IPS-NIHi7 (cell line): ENCODE results near the gene ADAMTS8.
"Not testable (repeated sequence)": the region's sequence is repeated elsewhere in the genome, so short reads cannot be mapped to it uniquely, and the experiment has no call there.

Experiments
- DNase-seq: peaks from one replicate; pipeline ENCODE4 v3.0.0; 2012; ENCODE audit warnings: mixed read lengths; ENCODE audit errors: extremely low spot score

Gene ADAMTS8

GRCh38 chr11:130439160-130439519, 10.7 kb upstream of the ADAMTS8 start:
- no peak for DNase-seq

GRCh38 chr11:130438401-130439159, 10.2 kb upstream of the ADAMTS8 start:
- DNase-seq: not testable (repeated sequence)

GRCh38 chr11:130437848-130438247, 9.4 kb upstream of the ADAMTS8 start:
- no peak for DNase-seq

GRCh38 chr11:130436171-130436570, 7.8 kb upstream of the ADAMTS8 start:
- DNase-seq: no peak

GRCh38 chr11:130435671-130436070, 7.3 kb upstream of the ADAMTS8 start:
- no peak for DNase-seq

- peak; percentile 68 for DNase-seq
Measured at GRCh38 chr11:130434521-130435223, 6.3 kb upstream of the ADAMTS8 start.

GRCh38 chr11:130433357-130433756, 4.9 kb upstream of the ADAMTS8 start:
- no peak for DNase-seq

- DNase-seq: no peak
Measured at GRCh38 chr11:130431801-130432200, 3.4 kb upstream of the ADAMTS8 start.

GRCh38 chr11:130431331-130431773, 2.9 kb upstream of the ADAMTS8 start:
- peak; percentile 84 for DNase-seq

GRCh38 chr11:130429983-130430382, 1.6 kb upstream of the ADAMTS8 start:
- DNase-seq: no peak

GRCh38 chr11:130429120-130429681, 792 bp upstream of the ADAMTS8 start:
- DNase-seq: no peak

- DNase-seq: peak; percentile 55
Measured at GRCh38 chr11:130427581-130428315, 661 bp downstream of the ADAMTS8 start.

- DNase-seq: no peak
Measured at GRCh38 chr11:130426837-130427341, 1.5 kb downstream of the ADAMTS8 start.

- no peak for DNase-seq
Measured at GRCh38 chr11:130426223-130426836, 2.1 kb downstream of the ADAMTS8 start.

- DNase-seq: no peak
Measured at GRCh38 chr11:130425156-130425555, 3.3 kb downstream of the ADAMTS8 start.

GRCh38 chr11:130424613-130425140, 3.7 kb downstream of the ADAMTS8 start:
- no peak for DNase-seq

- DNase-seq: no peak
Measured at GRCh38 chr11:130423541-130424142, 4.8 kb downstream of the ADAMTS8 start.

GRCh38 chr11:130422251-130422995, 6.0 kb downstream of the ADAMTS8 start:
- no peak for DNase-seq

GRCh38 chr11:130421697-130422096, 6.7 kb downstream of the ADAMTS8 start:
- no peak for DNase-seq

- DNase-seq: no peak
Measured at GRCh38 chr11:130421199-130421585, 7.2 kb downstream of the ADAMTS8 start.
